Loucy (cell line): Measurements from ENCODE around the gene MCU.

Source experiments
- H2AFZ ChIP-seq: fragments of 200-600 bp; sonication (generic); 2 replicates; pipeline ENCODE4 v1.6.0; 2016; ENCODE audit warnings: antibody characterized with exemption, mild to moderate bottlenecking, low read length, moderate library complexity
- H3F3A ChIP-seq: fragments of 200-600 bp; 2 replicates; pipeline ENCODE4 v1.6.0; 2016; ENCODE audit warnings: antibody characterized with exemption, low read depth, mild to moderate bottlenecking
- H3K27me3 ChIP-seq: fragments of 200-600 bp; sonication (generic); 2 replicates; pipeline ENCODE4 v1.6.1; 2014; ENCODE audit warnings: low read length, mild to moderate bottlenecking; ENCODE audit not compliant: insufficient read depth, poor library complexity, severe bottlenecking
- H3K36me3 ChIP-seq: fragments of 200-600 bp; sonication (generic); 2 replicates; pipeline ENCODE4 v1.6.1; 2016; ENCODE audit warnings: low read length; ENCODE audit not compliant: insufficient read depth
- H3K4me1 ChIP-seq: fragments of 200-600 bp; sonication (generic); 2 replicates; pipeline ENCODE4 v1.5.1; 2014; ENCODE audit warnings: low read length, mild to moderate bottlenecking; ENCODE audit not compliant: insufficient read depth, poor library complexity, severe bottlenecking
- H3K4me2 ChIP-seq: fragments of 200-600 bp; sonication (generic); 2 replicates; pipeline ENCODE4 v1.6.0; 2014; ENCODE audit warnings: antibody characterized with exemption, low read length, low read depth, mild to moderate bottlenecking; ENCODE audit not compliant: poor library complexity, severe bottlenecking
- H3K4me3 ChIP-seq: fragments of 200-600 bp; sonication (generic); 2 replicates; pipeline ENCODE4 v1.5.1; 2014; ENCODE audit warnings: low read length, mild to moderate bottlenecking, mixed read lengths; ENCODE audit not compliant: poor library complexity, severe bottlenecking
- H3K79me2 ChIP-seq: fragments of 200-600 bp; sonication (generic); 2 replicates; pipeline ENCODE4 v1.6.1; 2014; ENCODE audit warnings: low read length; ENCODE audit not compliant: insufficient read depth
- H3K9ac ChIP-seq: fragments of 200-600 bp; sonication (generic); 2 replicates; pipeline ENCODE4 v1.6.0; 2014; ENCODE audit warnings: mild to moderate bottlenecking, low read depth, low read length, moderate library complexity; ENCODE audit not compliant: poor library complexity, severe bottlenecking
- H3K9me2 ChIP-seq: fragments of 200-600 bp; sonication (generic); replicated peaks from 2 replicates; pipeline ENCODE4 v1.6.1; 2016; ENCODE audit warnings: low read depth, low read length, mixed read lengths
- H3K9me3 ChIP-seq: fragments of 200-600 bp; sonication (generic); 2 replicates; pipeline ENCODE4 v1.6.1; 2014; ENCODE audit warnings: mild to moderate bottlenecking, antibody characterized with exemption, low read length, low read depth; ENCODE audit not compliant: insufficient read depth
- H4K20me1 ChIP-seq: fragments of 200-600 bp; sonication (generic); 2 replicates; pipeline ENCODE4 v1.6.0; 2014; ENCODE audit warnings: antibody characterized with exemption, low read length, mild to moderate bottlenecking; ENCODE audit not compliant: insufficient read depth, poor library complexity, severe bottlenecking
- CTCF ChIP-seq: fragments of 200-600 bp; sonication (generic); conservative IDR thresholded peaks from 2 replicates; pipeline ENCODE4 v1.5.1; 2014; ENCODE audit warnings: mild to moderate bottlenecking, antibody characterized with exemption, low read length
- EZH2phosphoT487 ChIP-seq: fragments of 200-600 bp; IDR thresholded peaks from 2 replicates; pipeline ENCODE4 v1.6.1; 2018; ENCODE audit warnings: antibody characterized with exemption, mild to moderate bottlenecking, moderate library complexity, borderline replicate concordance

Gene MCU

GRCh38 chr10:72727130-72727529 lies 35.2 kb downstream of the MCU start:
- Histone ChIP-seq H3K4me3 (no peak overlapping the region), H3K9me3 (no peaks in the 10 kb centered on the region), H3K9me2 (no peaks in the 10 kb centered on the region), H4K20me1 (no peaks in the 10 kb centered on the region), H3K36me3 (no peaks in the 10 kb centered on the region), H3K4me1 (no peaks in the 10 kb centered on the region), H3K9ac (no peak overlapping the region), H2AFZ (no peak overlapping the region), H3K79me2 (no peaks in the 10 kb centered on the region), H3K4me2 (no peak overlapping the region), H3F3A (no peaks in the 10 kb centered on the region), H3K27me3 (no peaks in the 10 kb centered on the region)
- TF ChIP-seq CTCF (no peak), EZH2phosphoT487 (no peak)

GRCh38 chr10:72728462-72728861 lies 36.5 kb downstream of the MCU start:
- H3K4me3 ChIP-seq = no peak overlapping the region
- no peaks in the 10 kb centered on the region for H4K20me1 ChIP-seq
- no peak for TF ChIP-seq EZH2phosphoT487
- TF ChIP-seq CTCF = no peak
- no peak overlapping the region for H3K4me2 ChIP-seq
- H3K4me1 ChIP-seq = no peaks in the 10 kb centered on the region
- H3K36me3 ChIP-seq = no peaks in the 10 kb centered on the region
- H3K9me2 ChIP-seq = no peaks in the 10 kb centered on the region
- H3K27me3 ChIP-seq = no peaks in the 10 kb centered on the region
- no peak overlapping the region for H2AFZ ChIP-seq
- H3K9me3 ChIP-seq = no peaks in the 10 kb centered on the region
- no peaks in the 10 kb centered on the region for H3F3A ChIP-seq
- H3K79me2 ChIP-seq = no peaks in the 10 kb centered on the region
- no peak overlapping the region for H3K9ac ChIP-seq

- Histone ChIP-seq H3F3A (no peaks in the 10 kb centered on the region), H4K20me1 (no peaks in the 10 kb centered on the region), H3K9ac (no peak overlapping the region), H3K9me2 (no peaks in the 10 kb centered on the region), H3K27me3 (no peaks in the 10 kb centered on the region), H3K9me3 (no peaks in the 10 kb centered on the region), H3K4me3 (no peak overlapping the region), H3K79me2 (peaks cover 1% of the 10 kb centered on the region; the same call in 1 of the 2 replicates), H2AFZ (no peak overlapping the region), H3K4me1 (no peaks in the 10 kb centered on the region), H3K4me2 (no peak overlapping the region), H3K36me3 (no peaks in the 10 kb centered on the region)
- no peak for TF ChIP-seq CTCF
- TF ChIP-seq EZH2phosphoT487 = no peak
Measured at GRCh38 chr10:72729528-72729927, 37.6 kb downstream of the MCU start.
